Measurements from ENCODE around the gene BORCS5.

Gene BORCS5

DNA sequence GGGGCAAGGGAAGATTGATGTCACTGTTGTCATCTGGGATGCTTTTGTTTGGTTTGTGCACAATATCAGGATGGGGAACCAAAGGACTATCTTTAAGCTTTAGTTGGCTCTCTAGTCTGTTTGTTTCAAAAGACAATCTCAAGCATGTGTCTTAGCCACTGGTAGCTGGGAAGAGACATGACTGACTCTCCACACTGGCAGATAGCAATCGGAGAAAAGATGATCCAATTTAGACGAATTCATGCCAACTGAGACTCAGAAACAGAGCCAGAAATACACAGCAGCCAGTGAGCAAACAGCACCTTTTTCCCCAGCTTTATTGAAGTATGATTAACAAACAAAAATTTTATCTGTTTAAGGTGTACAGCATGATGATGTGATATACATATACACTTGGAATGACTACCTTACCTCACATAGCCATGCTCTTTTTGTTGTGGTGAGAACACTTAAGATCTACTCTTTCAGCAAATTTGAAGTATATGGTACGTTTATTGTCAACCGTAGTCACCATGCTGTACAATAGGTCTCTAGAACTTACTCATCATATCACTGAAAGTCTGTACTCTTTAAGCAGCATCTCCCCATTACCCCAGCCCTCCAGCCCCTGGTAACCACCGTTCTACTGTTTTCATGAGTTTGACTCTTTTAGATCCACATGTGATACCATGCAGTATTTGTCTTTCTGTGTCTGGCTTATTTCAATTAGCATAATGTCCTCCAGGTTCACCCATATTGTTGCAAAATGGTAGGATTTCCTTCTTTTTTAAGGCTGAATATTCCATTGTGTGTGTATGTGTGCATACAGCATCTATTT is 155.2 kb downstream of the BORCS5 start:
- DNase-seq (ENCODE audit: low spot score) = no peak

DNA sequence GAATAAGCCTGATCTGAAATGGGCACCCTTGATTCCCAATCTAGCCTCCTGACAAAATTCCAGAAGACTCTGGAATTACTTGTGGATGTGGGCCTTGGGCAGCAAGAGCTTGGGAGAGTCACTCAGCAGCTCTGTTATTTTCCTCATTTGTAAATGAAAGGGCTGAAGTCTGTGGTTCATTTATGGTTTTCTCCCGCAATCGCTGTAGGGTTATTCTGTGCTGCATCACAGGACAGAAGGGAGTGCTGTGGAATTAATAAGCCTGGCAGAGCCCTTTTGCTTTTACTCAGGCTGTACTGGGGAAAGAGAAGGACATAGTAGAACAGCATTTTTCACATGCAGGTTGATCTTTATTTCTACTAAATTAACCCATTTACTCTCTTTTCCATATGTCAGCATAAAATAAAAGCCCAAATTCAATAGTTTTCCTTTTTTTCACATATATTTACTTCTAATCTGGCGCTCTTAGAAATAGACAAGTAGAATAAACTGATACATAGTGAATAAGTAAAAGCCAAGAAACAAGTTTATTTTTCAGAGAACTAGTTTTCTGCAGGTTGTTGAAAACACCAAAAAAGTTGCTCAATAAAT is 156.6 kb downstream of the BORCS5 start:
- no peak for DNase-seq (ENCODE audit: low spot score)

DNA sequence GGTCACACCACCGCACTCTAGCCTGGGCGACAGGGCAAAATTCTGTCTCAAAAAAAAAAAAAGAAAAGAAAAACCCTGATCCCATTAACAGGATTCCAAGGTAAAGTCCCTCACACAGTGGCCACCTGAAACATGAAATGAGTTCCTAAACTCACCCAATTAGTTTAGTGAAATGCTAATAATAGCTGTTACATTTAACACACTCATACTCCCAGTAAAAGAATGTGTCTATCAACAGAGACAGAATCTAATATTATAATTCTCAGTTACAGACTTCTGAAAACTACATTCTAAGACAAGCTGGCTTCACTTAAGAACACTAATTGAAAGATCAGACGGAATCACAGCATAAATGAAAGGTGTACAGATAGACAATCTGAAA is 161.6 kb downstream of the BORCS5 start:
- DNase-seq (ENCODE audit: low spot score) = no peak

DNA sequence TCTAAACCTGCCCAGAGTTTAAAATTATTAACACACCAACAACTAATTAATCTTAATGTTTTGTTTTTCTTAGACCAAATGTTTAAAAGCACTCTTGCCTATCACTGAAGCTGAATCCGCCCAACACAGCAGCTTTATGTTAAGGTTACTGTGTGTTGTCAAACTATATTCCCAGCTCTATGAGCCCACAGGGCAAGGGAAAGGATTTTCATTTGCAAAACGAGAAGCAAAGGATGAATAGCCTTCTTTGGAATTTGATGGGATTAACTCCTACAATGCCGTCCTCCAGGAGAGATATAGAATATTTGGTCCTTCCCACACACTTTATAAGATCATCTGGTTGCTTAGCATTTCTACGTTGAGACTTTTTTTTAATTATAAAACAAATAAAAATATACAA is 162.0 kb downstream of the BORCS5 start:
- DNase-seq (ENCODE audit: low spot score) = no peak

All from AG20443 (cell line).